Measurements from ENCODE around the gene BCL7B.
"Not testable (repeated sequence)": the region's sequence is repeated elsewhere in the genome, so short reads cannot be mapped to it uniquely, and the experiment has no call there.

BCL7B gene

GRCh38 chr7:73565675-73566340 is 8.3 kb upstream of the BCL7B start:
- peak overlapping the region; percentile 44; the same call in 1 of the 2 replicates for H3K4me3 ChIP-seq (ENCODE audit: low read length)
- no peak for TF ChIP-seq ZNF274 (IDR thresholded peaks at IDR 0.05; ENCODE audit: low read depth, low read length)

- H3K4me3 ChIP-seq (ENCODE audit: low read length), result no peak overlapping the region
- no peak for TF ChIP-seq ZNF274 (IDR thresholded peaks at IDR 0.05; ENCODE audit: low read depth, low read length)
Measured at GRCh38 chr7:73560109-73560835, 2.8 kb upstream of the BCL7B start.

DNA sequence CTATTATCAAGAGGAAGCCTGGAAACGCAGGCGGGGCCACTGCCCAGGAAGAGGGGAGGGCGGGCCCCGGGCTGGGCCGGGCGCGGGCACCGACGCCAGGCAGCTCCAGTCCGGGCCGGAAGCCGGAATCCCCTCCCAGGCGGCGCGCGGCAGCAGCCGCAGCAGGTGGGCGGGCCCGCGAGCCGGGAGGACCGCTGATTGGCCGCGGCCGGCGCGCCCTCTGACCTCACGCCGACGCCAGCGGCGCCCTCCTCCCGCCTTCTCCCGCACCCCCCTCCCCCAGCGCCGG is 438 bp downstream of the BCL7B start:
- TF ChIP-seq ZNF274 (IDR thresholded peaks at IDR 0.05; ENCODE audit: low read depth, low read length), result no peak
- H3K4me3 ChIP-seq (ENCODE audit: low read length), result peak overlapping the region; percentile 92

GRCh38 chr7:73556208-73557107 is 1.0 kb downstream of the BCL7B start:
- peak overlapping the region; percentile 92 for H3K4me3 ChIP-seq (ENCODE audit: low read length)
- no peak for TF ChIP-seq ZNF274 (IDR thresholded peaks at IDR 0.05; ENCODE audit: low read depth, low read length)

DNA sequence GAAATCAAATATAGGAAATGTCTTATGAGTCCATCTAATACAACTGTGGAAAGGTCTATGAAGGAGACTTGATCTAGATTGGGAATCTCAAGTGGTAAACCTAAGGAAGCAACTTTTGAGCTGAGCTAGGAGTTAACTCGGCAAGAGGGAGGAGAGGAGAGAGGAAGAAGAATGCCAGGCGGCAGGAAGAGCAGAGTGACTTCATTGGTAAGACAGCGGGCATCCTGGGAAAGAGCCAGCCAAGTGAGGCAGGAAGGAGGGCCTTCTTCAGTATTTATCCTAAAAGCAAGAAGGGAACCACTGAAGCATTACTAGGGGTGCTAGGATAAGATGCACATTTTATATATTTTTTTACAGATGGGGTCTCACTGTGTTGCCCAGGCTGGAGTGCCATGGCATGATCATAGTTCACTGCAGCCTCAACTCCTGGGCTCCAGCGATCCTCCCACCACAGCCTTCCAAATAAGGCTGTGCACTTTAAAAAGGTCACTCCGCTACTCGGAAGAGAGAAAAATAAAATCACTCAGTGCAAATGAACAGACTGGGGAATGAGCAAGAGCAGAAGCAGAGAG is 2.0 kb downstream of the BCL7B start:
- TF ChIP-seq ZNF274 (IDR thresholded peaks at IDR 0.05; ENCODE audit: low read depth, low read length), result no peak
- H3K4me3 ChIP-seq (ENCODE audit: low read length), result peak overlapping the region; percentile 92; the same call in 1 of the 2 replicates

GRCh38 chr7:73550093-73550492 is 7.4 kb downstream of the BCL7B start:
- not testable (repeated sequence) for H3K4me3 ChIP-seq (ENCODE audit: low read length)

GRCh38 chr7:73549176-73549575 is 8.3 kb downstream of the BCL7B start:
- no peak overlapping the region for H3K4me3 ChIP-seq (ENCODE audit: low read length)
- no peak for TF ChIP-seq ZNF274 (IDR thresholded peaks at IDR 0.05; ENCODE audit: low read depth, low read length)

- no peak overlapping the region for H3K4me3 ChIP-seq (ENCODE audit: low read length)
- no peak for TF ChIP-seq ZNF274 (IDR thresholded peaks at IDR 0.05; ENCODE audit: low read depth, low read length)
Measured at GRCh38 chr7:73547841-73548240, 9.6 kb downstream of the BCL7B start.

DNA sequence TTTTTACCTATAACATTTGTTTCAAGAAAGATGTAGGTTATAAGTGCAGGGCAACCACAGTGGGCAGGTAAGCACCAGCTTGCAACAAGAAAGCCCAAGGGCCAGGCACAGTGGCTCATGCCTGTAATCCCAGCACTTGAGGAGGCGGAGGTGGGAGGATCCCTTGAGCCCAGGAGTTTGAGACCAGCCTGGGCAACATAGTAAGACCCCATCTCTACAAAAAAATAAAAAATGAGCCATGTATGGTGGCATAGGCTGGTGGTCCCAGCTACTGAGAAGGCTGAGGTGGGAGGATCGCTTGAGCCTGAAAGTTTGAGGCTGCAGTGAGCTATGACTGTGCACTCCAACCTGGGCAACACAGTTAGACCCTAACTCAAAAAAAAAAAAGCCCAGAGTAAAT is 12.8 kb downstream of the BCL7B start:
- no peak overlapping the region for H3K4me3 ChIP-seq (ENCODE audit: low read length)
- TF ChIP-seq ZNF274 (IDR thresholded peaks at IDR 0.05; ENCODE audit: low read depth, low read length), result no peak

GRCh38 chr7:73541722-73542121 is 15.8 kb downstream of the BCL7B start:
- H3K4me3 ChIP-seq (ENCODE audit: low read length), result no peak overlapping the region
- TF ChIP-seq ZNF274 (IDR thresholded peaks at IDR 0.05; ENCODE audit: low read depth, low read length), result no peak

DNA sequence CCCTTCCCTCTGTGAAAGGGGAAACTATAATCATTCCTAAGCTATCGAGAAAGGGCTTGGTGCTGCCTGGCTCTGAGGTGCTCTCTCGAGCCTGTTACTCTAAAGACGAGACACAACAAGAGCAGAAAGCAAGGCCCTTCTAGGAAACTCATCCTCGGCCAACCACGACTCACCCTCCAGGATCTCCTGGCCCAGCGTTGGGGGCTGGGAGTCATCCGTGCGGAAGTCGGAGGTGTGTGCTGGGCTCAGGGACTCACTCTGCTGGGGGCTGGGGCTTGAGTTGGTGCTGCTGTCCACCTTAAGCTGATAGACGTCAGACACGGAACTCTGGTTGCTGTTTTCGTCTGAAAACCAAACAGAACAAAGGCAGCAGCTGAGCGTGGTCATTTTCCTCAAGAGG is 17.8 kb downstream of the BCL7B start:
- H3K4me3 ChIP-seq (ENCODE audit: low read length), result no peak overlapping the region
- TF ChIP-seq ZNF274 (IDR thresholded peaks at IDR 0.05; ENCODE audit: low read depth, low read length), result no peak

DNA sequence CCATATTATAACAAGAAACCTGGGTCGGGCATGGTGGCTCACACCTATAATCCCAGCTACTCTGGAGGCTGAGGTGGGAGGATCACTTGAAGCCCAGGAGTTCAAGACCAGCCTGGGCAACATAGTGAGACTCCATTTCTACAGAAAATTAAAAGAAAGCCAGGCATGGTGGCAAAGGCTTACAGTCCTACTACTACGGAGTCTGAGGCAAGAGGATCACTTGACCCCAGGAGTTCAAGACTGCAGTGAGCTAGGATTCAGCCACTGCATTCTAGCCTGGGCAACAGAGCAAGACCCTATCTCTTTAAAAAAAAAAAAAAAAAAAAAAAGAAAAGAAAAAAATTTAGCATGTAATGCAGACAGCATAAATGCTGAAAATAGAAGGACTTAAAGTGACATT is 19.0 kb downstream of the BCL7B start:
- not testable (repeated sequence) for H3K4me3 ChIP-seq (ENCODE audit: low read length)

DNA sequence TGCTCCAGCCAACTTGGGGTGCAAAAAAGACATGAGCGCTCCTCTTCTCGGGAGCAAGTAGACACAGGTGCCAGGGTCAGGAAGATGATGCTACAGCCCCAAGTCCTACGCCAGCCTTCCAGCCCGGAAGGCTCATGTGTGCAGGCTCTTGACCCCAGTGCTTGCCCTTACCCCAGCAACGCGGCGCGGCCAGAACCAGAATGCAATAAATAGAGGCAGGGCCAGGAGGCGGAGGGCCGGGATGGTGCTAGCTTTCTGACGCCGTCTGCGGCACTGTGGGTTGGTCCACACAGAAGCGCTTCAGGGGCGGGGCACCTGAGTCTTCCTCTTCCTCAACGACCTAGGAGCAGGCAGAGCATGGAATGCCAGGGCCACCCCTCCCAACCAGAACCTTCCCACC is 20.4 kb downstream of the BCL7B start:
- no peak overlapping the region for H3K4me3 ChIP-seq (ENCODE audit: low read length)
- TF ChIP-seq ZNF274 (IDR thresholded peaks at IDR 0.05; ENCODE audit: low read depth, low read length), result no peak

GRCh38 chr7:73536479-73536878 is 21.0 kb downstream of the BCL7B start:
- no peak for TF ChIP-seq ZNF274 (IDR thresholded peaks at IDR 0.05; ENCODE audit: low read depth, low read length)
- no peak overlapping the region for H3K4me3 ChIP-seq (ENCODE audit: low read length)

DNA sequence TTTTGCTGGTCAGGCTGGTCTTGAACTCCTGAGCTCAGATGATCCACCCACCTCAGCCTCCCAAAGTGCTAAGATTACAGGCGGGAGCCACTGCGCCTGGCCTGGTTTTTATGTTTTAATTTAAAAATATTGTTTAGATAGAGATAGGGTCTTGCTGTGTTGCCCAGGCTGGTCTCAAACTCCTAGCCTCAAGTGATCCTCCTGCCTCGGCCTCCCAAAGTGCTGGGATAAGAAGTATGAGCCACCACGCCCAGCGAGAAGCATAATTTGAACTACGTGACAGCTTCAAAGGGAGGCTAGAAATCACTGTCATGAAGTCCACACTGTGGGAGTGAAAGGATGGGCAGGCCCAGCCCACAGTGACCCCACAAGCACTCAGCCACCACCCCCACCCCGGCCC is 21.6 kb downstream of the BCL7B start:
- not testable (repeated sequence) for H3K4me3 ChIP-seq (ENCODE audit: low read length)
